Neuronal stem cell (in vitro differentiated cells): ENCODE results near the gene INCA1.
A peak's percentile ranks its signal among the peaks of the same experiment; 100 is the strongest.

Source experiments
- DNase-seq: peaks from one replicate; pipeline ENCODE4 v3.0.0-alpha.2; 2013; ENCODE audit warnings: low spot score
- H2AFZ ChIP-seq: one replicate; pipeline ENCODE4 v1.6.1; 2013; ENCODE audit warnings: mild to moderate bottlenecking, low read length, inconsistent platforms
- H2AK5ac ChIP-seq: 2 replicates; pipeline ENCODE4 v1.6.1; 2013; ENCODE audit warnings: low read depth, mild to moderate bottlenecking, inconsistent platforms, low read length, moderate library complexity, mixed read lengths
- H2BK120ac ChIP-seq: 2 replicates; pipeline ENCODE4 v1.6.1; 2013; ENCODE audit warnings: low read depth, mild to moderate bottlenecking, inconsistent platforms, low read length, moderate library complexity, mixed read lengths
- H2BK12ac ChIP-seq: one replicate; pipeline ENCODE4 v1.6.1; 2013; ENCODE audit warnings: low read length, inconsistent platforms
- H2BK15ac ChIP-seq: 2 replicates; pipeline ENCODE4 v1.6.1; 2013; ENCODE audit warnings: mild to moderate bottlenecking, low read length, inconsistent platforms, mixed read lengths
- H2BK5ac ChIP-seq: one replicate; pipeline ENCODE4 v1.6.1; 2013; ENCODE audit warnings: inconsistent platforms, mild to moderate bottlenecking, low read length, moderate library complexity
- H3K14ac ChIP-seq: one replicate; pipeline ENCODE4 v1.6.1; 2013; ENCODE audit warnings: low read length, inconsistent platforms
- H3K18ac ChIP-seq: 2 replicates; pipeline ENCODE4 v1.6.1; 2013; ENCODE audit warnings: low read length, inconsistent platforms
- H3K23ac ChIP-seq: 2 replicates; pipeline ENCODE4 v1.6.1; 2013; ENCODE audit warnings: low read depth, mild to moderate bottlenecking, mixed read lengths, low read length, inconsistent platforms; ENCODE audit not compliant: poor library complexity
- H3K27ac ChIP-seq: replicated peaks from 3 replicates; pipeline ENCODE4 v1.5.1; 2013; ENCODE audit warnings: low read length, inconsistent platforms
- H3K27me3 ChIP-seq, 3 experiments: 2 replicates each; pipeline ENCODE4 v1.6.1; 2013; ENCODE audit warnings: low read length in 3 of 3, mild to moderate bottlenecking in 2 of 3, inconsistent platforms in 1 of 3, low read depth in 1 of 3, mixed read lengths in 1 of 3, moderate library complexity in 1 of 3; ENCODE audit not compliant: control insufficient read depth in 3 of 3, insufficient read depth in 3 of 3
- H3K36me3 ChIP-seq, 2 donors: replicated peaks in 1 of 2; 2 replicates each; pipeline ENCODE4 v1.6.1; 2013; ENCODE audit warnings: low read length in 2 of 2; ENCODE audit not compliant: control insufficient read depth in 2 of 2, insufficient read depth in 2 of 2
- H3K4ac ChIP-seq: 2 replicates; pipeline ENCODE4 v1.6.1; 2013; ENCODE audit warnings: inconsistent platforms, mild to moderate bottlenecking, low read length, moderate library complexity
- H3K4me1 ChIP-seq, 2 donors: 1 replicate in 1 of 2; 2 replicates in 1 of 2; pipeline ENCODE4 v1.6.1; 2013; ENCODE audit warnings: low read length in 2 of 2, low read depth in 1 of 2; ENCODE audit not compliant: control insufficient read depth in 2 of 2, insufficient read depth in 1 of 2
- H3K4me2 ChIP-seq: one replicate; pipeline ENCODE4 v1.6.1; 2013; ENCODE audit warnings: mild to moderate bottlenecking, low read length, inconsistent platforms; ENCODE audit not compliant: insufficient read depth, poor library complexity, severe bottlenecking
- H3K4me3 ChIP-seq, 2 donors: 2 replicates each; pipeline ENCODE4 v1.5.1; 2013; ENCODE audit warnings: low read length in 2 of 2, mild to moderate bottlenecking in 2 of 2, inconsistent platforms in 1 of 2, moderate library complexity in 1 of 2
- H3K79me1 ChIP-seq: one replicate; pipeline ENCODE4 v1.6.1; 2013; ENCODE audit warnings: low read depth, mild to moderate bottlenecking, inconsistent platforms, low read length, moderate library complexity
- H3K9ac ChIP-seq: one replicate; pipeline ENCODE4 v1.6.1; 2013; ENCODE audit warnings: mild to moderate bottlenecking, low read depth, low read length, inconsistent platforms; ENCODE audit not compliant: poor library complexity
- H3K9me3 ChIP-seq, 2 donors: replicated peaks in 1 of 2; 2 replicates each; pipeline versions ENCODE3 to v1.6.1; 2013; ENCODE audit warnings: low read length in 2 of 2, mild to moderate bottlenecking in 2 of 2, inconsistent platforms in 1 of 2, low read depth in 1 of 2, mixed read lengths in 1 of 2, moderate library complexity in 1 of 2; ENCODE audit not compliant: control insufficient read depth in 2 of 2, insufficient read depth in 1 of 2
- H4K8ac ChIP-seq: one replicate; pipeline ENCODE4 v1.6.1; 2013; ENCODE audit warnings: low read depth, mild to moderate bottlenecking, inconsistent platforms, low read length, moderate library complexity
- H4K91ac ChIP-seq: one replicate; pipeline ENCODE4 v1.6.1; 2013; ENCODE audit warnings: low read length, low read depth, mild to moderate bottlenecking, inconsistent platforms; ENCODE audit not compliant: poor library complexity
- WGBS, 2 donors: extraction: QIAGEN DNeasy Blood & Tissue Kit; methylation state at CpG; one replicate each; pipeline ENCODE4 v1.1.7; 2013; ENCODE audit warnings: missing lambda C conversion rate in 2 of 2, mixed read lengths in 1 of 2; ENCODE audit not compliant: insufficient read length in 2 of 2, insufficient replicate concordance in 1 of 2; ENCODE audit errors: extremely low coverage in 2 of 2; 5-methylcytosine and 5-hydroxymethylcytosine counted together

Gene INCA1

GRCh38 chr17:5042157-5043022 is 45.1 kb upstream of the INCA1 start:
- H3K27ac ChIP-seq = no peak overlapping the region
- no CpG with 5 or more reads among the region's 15 CpGs for WGBS, 2 donors

GRCh38 chr17:5035315-5035714 is 38.0 kb upstream of the INCA1 start, which contains the start of gene SLC52A1:
Gene SLC52A1 (minus strand): TSS chr17:5035426. CDS start chr17:5034606, 820 bp downstream.
- H3K36me3 ChIP-seq = no peaks in the 10 kb centered on the region
- H3K23ac ChIP-seq = peak within 1 kb of the TSS; percentile 8
- peak within 1 kb of the TSS; percentile 88 for H2BK15ac ChIP-seq
- no peak within 1 kb of the TSS for H3K4me3 ChIP-seq
- H2AK5ac ChIP-seq = peak within 1 kb of the TSS; percentile 96
- WGBS, 2 donors = no CpG with 5 or more reads among the region's 24 CpGs
- peak within 1 kb of the TSS; percentile 16 for H2BK12ac ChIP-seq
- no peak within 1 kb of the TSS for H4K8ac ChIP-seq
- H3K18ac ChIP-seq = peak within 1 kb of the TSS; percentile 44
- peaks cover 0 to 31% (median 17%) of the 10 kb centered on the region in 3 experiments for H3K27me3 ChIP-seq
- no peak for DNase-seq
- peak within 1 kb of the TSS; percentile 83 for H2BK120ac ChIP-seq
- no peak within 1 kb of the TSS for H3K9ac ChIP-seq
- H3K4me2 ChIP-seq = peak within 1 kb of the TSS; percentile 52
- no peak within 1 kb of the TSS for H3K4ac ChIP-seq
- no peak within 1 kb of the TSS for H3K14ac ChIP-seq
- peaks cover 0 to under 1% of the 10 kb centered on the region in 2 donors for H3K9me3 ChIP-seq
- H3K79me1 ChIP-seq = peaks cover 4% of the 10 kb centered on the region
- H2BK5ac ChIP-seq = peak within 1 kb of the TSS; percentile 82
- H4K91ac ChIP-seq = no peak within 1 kb of the TSS
- peak within 1 kb of the TSS; percentile 53 for H2AFZ ChIP-seq
- peaks cover 0 to 2% of the 10 kb centered on the region in 2 donors for H3K4me1 ChIP-seq
- H3K27ac ChIP-seq = no peak within 1 kb of the TSS

More at GRCh38 chr17:5042157-5043022, 45.1 kb upstream of the INCA1 start:
- Histone ChIP-seq H2BK120ac (no peak overlapping the region), H4K91ac (no peak overlapping the region), H3K4me1 (no peaks in the 10 kb centered on the region), H3K9ac (no peak overlapping the region), H2AK5ac (no peak overlapping the region), H2BK5ac (no peak overlapping the region), H4K8ac (no peak overlapping the region), H3K9me3 (peaks cover 0 to 3% of the 10 kb centered on the region in 2 donors), H3K4me3 (no peak overlapping the region), H3K14ac (no peak overlapping the region), H3K36me3 (no peaks in the 10 kb centered on the region), H3K79me1 (no peaks in the 10 kb centered on the region), H3K23ac (no peak overlapping the region), H2BK15ac (no peak overlapping the region), H2BK12ac (no peak overlapping the region), H3K27me3 (no peaks in the 10 kb centered on the region), H3K4me2 (no peak overlapping the region), H2AFZ (no peak overlapping the region), H3K18ac (no peak overlapping the region), H3K4ac (no peak overlapping the region)
- no peak for DNase-seq

GRCh38 chr17:5034651-5035050 is 37.3 kb upstream of the INCA1 start:
- peak overlapping the region; percentile 88 for H2BK15ac ChIP-seq
- no peak overlapping the region for H3K23ac ChIP-seq
- no peak overlapping the region for H4K91ac ChIP-seq
- no peak overlapping the region for H2AFZ ChIP-seq
- peaks cover 0 to 35% (median 17%) of the 10 kb centered on the region in 3 experiments for H3K27me3 ChIP-seq
- peak overlapping the region; percentile 82 for H2BK5ac ChIP-seq
- no peak overlapping the region for H3K4ac ChIP-seq
- no peak overlapping the region for H2BK12ac ChIP-seq
- no peak overlapping the region for H3K4me2 ChIP-seq
- no peak overlapping the region for H3K9ac ChIP-seq
- no CpG with 5 or more reads among the region's 14 CpGs for WGBS, 2 donors
- no peak overlapping the region for H3K14ac ChIP-seq
- H3K9me3 ChIP-seq = no peaks in the 10 kb centered on the region
- no peak overlapping the region for H4K8ac ChIP-seq
- no peak overlapping the region for H3K4me3 ChIP-seq
- peaks cover 0 to 2% of the 10 kb centered on the region in 2 donors for H3K4me1 ChIP-seq
- H2BK120ac ChIP-seq = peak overlapping the region; percentile 83
- H3K18ac ChIP-seq = peak overlapping the region; percentile 28
- no peak overlapping the region for H3K27ac ChIP-seq
- H3K79me1 ChIP-seq = peaks cover 4% of the 10 kb centered on the region
- no peak for DNase-seq
- no peaks in the 10 kb centered on the region for H3K36me3 ChIP-seq
- peak overlapping the region; percentile 96 for H2AK5ac ChIP-seq

- Histone ChIP-seq H4K8ac (no peak overlapping the region), H3K9me3 (no peaks in the 10 kb centered on the region), H3K23ac (peak overlapping the region; percentile 35), H3K27ac (no peak overlapping the region), H3K79me1 (peaks cover 4% of the 10 kb centered on the region), H3K4me3 (no peak overlapping the region), H3K27me3 (peaks cover 0 to 40% (median 17%) of the 10 kb centered on the region in 3 experiments), H2BK120ac (peak overlapping the region; percentile 83), H2AFZ (no peak overlapping the region), H2AK5ac (peak overlapping the region; percentile 96), H3K4me2 (no peak overlapping the region), H2BK12ac (peak overlapping the region; percentile 16), H2BK15ac (peak overlapping the region; percentile 88), H3K9ac (no peak overlapping the region), H3K18ac (peak overlapping the region; percentile 44), H3K14ac (peak overlapping the region; percentile 85), H2BK5ac (peak overlapping the region; percentile 82), H3K4me1 (peaks cover 0 to 2% of the 10 kb centered on the region in 2 donors), H4K91ac (no peak overlapping the region), H3K4ac (no peak overlapping the region), H3K36me3 (no peaks in the 10 kb centered on the region)
- DNase-seq = no peak
- WGBS, 2 donors = no CpG with 5 or more reads among the region's 5 CpGs
Measured at GRCh38 chr17:5034063-5034462, 36.7 kb upstream of the INCA1 start.
